Neutrophil (primary cell): ENCODE data around the gene DSG4.

Source experiments
- H3K27ac ChIP-seq: fragments of 200-600 bp; sonication (generic); 2 replicates; pipeline ENCODE4 v1.5.1; 2016; ENCODE audit warnings: mild to moderate bottlenecking, moderate library complexity
- H3K27me3 ChIP-seq: fragments of 200-600 bp; sonication (generic); 2 replicates; pipeline ENCODE4 v1.6.0; 2016; ENCODE audit warnings: mild to moderate bottlenecking
- H3K36me3 ChIP-seq: fragments of 200-600 bp; sonication (generic); 2 replicates; pipeline ENCODE4 v1.5.1; 2017
- H3K4me1 ChIP-seq, 2 experiments: fragments of 200-600 bp in 1 of 2; sonication (generic) in 1 of 2; 1 replicate in 1 of 2; 2 replicates in 1 of 2; pipeline versions ENCODE4 v1.5.1 to v1.6.1; 2013 to 2016; ENCODE audit warnings: low read depth in 1 of 2, low read length in 1 of 2, mild to moderate bottlenecking in 1 of 2, moderate library complexity in 1 of 2; ENCODE audit not compliant: control insufficient read depth in 1 of 2, insufficient read depth in 1 of 2
- H3K4me3 ChIP-seq, 2 experiments: fragments of 200-600 bp in 1 of 2; sonication (generic) in 1 of 2; 1 replicate in 1 of 2; 2 replicates in 1 of 2; pipeline ENCODE4 v1.5.1; 2013 to 2016; ENCODE audit warnings: low read depth in 1 of 2, low read length in 1 of 2, mild to moderate bottlenecking in 1 of 2, moderate library complexity in 1 of 2
- H3K9me3 ChIP-seq: fragments of 200-600 bp; sonication (generic); 2 replicates; pipeline ENCODE4 v1.5.1; 2016
- CTCF ChIP-seq: fragments of 200-600 bp; sonication (generic); IDR thresholded peaks from 2 replicates; pipeline ENCODE4 v1.5.1; 2016; ENCODE audit warnings: antibody characterized with exemption

The DSG4 gene

GRCh38 chr18:31446854-31447253 is 70.3 kb downstream of the DSG4 start:
- no peak overlapping the region for H3K27ac ChIP-seq

GRCh38 chr18:31447530-31448191 is 71.1 kb downstream of the DSG4 start, which contains the start of gene DSG3:
DSG3 (plus strand) TSS chr18:31447741; CDS start chr18:31447878, 137 bp downstream.
- no peak for TF ChIP-seq CTCF

More at GRCh38 chr18:31446854-31447253, 70.3 kb downstream of the DSG4 start:
- H3K4me3 ChIP-seq, result no peak overlapping the region
- H3K27me3 ChIP-seq, result no peaks in the 10 kb centered on the region
- no peaks in the 10 kb centered on the region for H3K36me3 ChIP-seq
- no peak for TF ChIP-seq CTCF
- no peaks in the 10 kb centered on the region for H3K9me3 ChIP-seq
- H3K4me1 ChIP-seq, result no peaks in the 10 kb centered on the region

DNA sequence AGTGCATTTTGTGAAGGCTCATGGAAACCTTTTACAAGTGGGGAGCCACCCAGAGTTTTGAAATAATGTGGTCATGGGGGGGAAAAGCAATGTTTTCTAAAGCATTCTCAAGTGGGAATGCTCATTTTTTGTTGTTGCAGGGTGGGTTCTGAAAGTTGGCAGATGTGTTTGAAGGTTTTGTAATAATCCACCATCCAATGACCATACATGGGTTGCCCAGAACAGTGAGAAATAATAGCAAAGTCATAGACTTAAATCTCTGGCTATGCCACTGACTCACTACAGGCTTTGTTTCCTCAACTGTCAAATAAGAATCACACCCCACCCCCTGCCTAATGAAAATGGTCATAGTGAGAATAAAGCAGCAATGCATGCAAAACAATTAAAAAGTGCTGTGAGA is 73.8 kb downstream of the DSG4 start:
- Histone ChIP-seq H3K4me1 (no peaks in the 10 kb centered on the region), H3K36me3 (no peaks in the 10 kb centered on the region), H3K4me3 (no peak overlapping the region), H3K27me3 (no peaks in the 10 kb centered on the region), H3K9me3 (no peaks in the 10 kb centered on the region), H3K27ac (no peak overlapping the region)
- no peak for TF ChIP-seq CTCF

More at GRCh38 chr18:31447530-31448191, 71.1 kb downstream of the DSG4 start, which contains the start of gene DSG3:
- Histone ChIP-seq H3K27ac (no peak within 1 kb of the TSS), H3K4me1 (no peaks in the 10 kb centered on the region), H3K36me3 (no peaks in the 10 kb centered on the region), H3K27me3 (no peaks in the 10 kb centered on the region), H3K9me3 (no peaks in the 10 kb centered on the region), H3K4me3 (no peak within 1 kb of the TSS)

DNA sequence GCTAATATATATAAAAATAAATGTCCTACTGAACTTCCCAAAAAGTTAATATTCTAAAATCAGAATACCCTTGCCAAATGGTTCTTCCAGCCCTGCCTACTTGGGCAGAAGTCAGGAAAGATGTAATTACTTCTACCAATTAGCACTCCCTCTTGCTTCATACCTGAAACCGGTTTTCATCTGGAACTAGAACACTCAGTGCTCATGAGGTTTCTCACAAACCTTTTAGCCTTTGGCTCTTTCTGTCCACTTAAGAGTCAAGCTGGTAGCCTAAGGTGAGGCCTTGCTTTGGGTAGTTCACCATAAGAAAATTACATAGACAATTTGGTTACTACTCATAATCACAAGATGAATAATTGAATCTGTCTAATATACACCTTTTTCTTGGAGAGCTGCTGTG is 75.0 kb downstream of the DSG4 start:
- Histone ChIP-seq H3K9me3 (no peaks in the 10 kb centered on the region), H3K27me3 (no peaks in the 10 kb centered on the region), H3K4me1 (no peaks in the 10 kb centered on the region), H3K4me3 (no peak overlapping the region), H3K27ac (no peak overlapping the region), H3K36me3 (no peaks in the 10 kb centered on the region)
- TF ChIP-seq CTCF, result no peak

DNA sequence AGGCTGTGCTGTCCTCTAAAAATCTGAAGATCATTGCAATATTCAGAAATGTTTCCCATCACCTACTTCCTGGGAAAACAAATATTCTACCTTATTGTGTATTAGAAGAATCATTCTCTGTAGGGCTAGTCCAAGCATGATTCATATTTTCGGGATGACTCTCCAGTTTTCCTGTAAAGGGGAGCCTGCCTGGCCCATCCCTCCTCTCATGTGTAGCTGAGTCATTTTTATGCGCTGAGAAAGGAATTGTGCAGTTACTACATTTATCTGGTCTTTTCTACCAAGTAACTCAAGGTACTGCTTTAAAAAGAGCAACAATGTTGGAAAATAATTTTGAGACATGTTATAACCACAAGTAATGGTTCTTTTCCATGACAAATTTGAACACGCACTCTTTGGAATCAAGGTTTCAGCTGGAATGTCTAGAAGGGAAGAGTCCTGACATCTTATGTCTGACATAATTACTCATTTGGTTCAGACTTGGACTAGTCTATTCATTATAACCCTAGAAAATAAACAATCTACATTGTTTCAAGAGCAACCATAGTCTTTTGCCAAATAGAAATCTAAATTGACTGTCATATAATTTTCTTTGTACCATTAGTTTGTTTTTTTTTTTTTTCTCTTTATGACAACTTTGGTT is 77.6 kb downstream of the DSG4 start:
- no peak for TF ChIP-seq CTCF

More for the DNA sequence above, 77.6 kb downstream of the DSG4 start:
- H3K27ac ChIP-seq, result no peak overlapping the region
- no peaks in the 10 kb centered on the region for H3K27me3 ChIP-seq
- no peaks in the 10 kb centered on the region for H3K4me1 ChIP-seq
- H3K9me3 ChIP-seq, result no peaks in the 10 kb centered on the region
- H3K36me3 ChIP-seq, result no peaks in the 10 kb centered on the region
- no peak overlapping the region for H3K4me3 ChIP-seq
